HCT116 (cell line): ENCODE data around the gene POMT1. TPM values are rescaled to one million over a fixed set of nuclear protein-coding genes. Genes with fewer than 3 reads are reported as not detected.

Experiments used
- ATAC-seq: fragments of 200-7000 bp; cut with Tn5 transposase; 2 replicates; pipeline ENCODE4 v1.9.1; 2020; ENCODE audit warnings: mild to moderate bottlenecking, moderate library complexity
- BruUV-seq: library from RNA; stranded (reverse); fragments of 400-500 nt; replicated peaks from 2 replicates; lab custom pipeline; 2021; lab: Mats Ljungman, UMichigan
- CTCF ChIA-PET: fragments of 300-600 bp; sonication (Branson Sonifier 250); formaldehyde crosslinking; loops from one replicate; lab custom pipeline; 2021; ENCODE audit warnings: antibody characterized with exemption; lab: Charles Lee
- POLR2A ChIA-PET: fragments of 300-600, 350-600 bp; sonication (Branson Sonifier 250); formaldehyde crosslinking; loops from one replicate; lab custom pipeline; 2021; ENCODE audit warnings: antibody characterized with exemption; lab: Charles Lee
- RAD21 ChIA-PET, 2 experiments: fragments of 300-600 bp; sonication (Branson Sonifier 250); formaldehyde crosslinking; loops; one replicate each; lab custom pipeline; 2023; ENCODE audit warnings: low total read pairs in 2 of 2; ENCODE audit not compliant: uncharacterized antibody in 2 of 2, unreplicated experiment in 2 of 2, low non-redundant PET in 1 of 2; lab: Charles Lee
- DNase-seq: peaks from one replicate; pipeline ENCODE4 v3.0.0-alpha.2; 2010; ENCODE audit warnings: low read depth, low spot score
- H2AFZ ChIP-seq: fragments of 200-600 bp; shearing (Covaris generic), sonication (generic); 2 replicates; pipeline ENCODE4 v1.6.1; 2017; ENCODE audit warnings: low read depth, mixed run types, mixed read lengths, antibody characterized with exemption, low read length; ENCODE audit not compliant: poor library complexity, severe bottlenecking
- H3K27ac ChIP-seq: 2 replicates; pipeline ENCODE4 v1.5.1; 2012; ENCODE audit warnings: low read depth, low read length
- H3K27me3 ChIP-seq: fragments of 200-600 bp; sonication (generic); 2 replicates; pipeline ENCODE4 v1.6.1; 2016; ENCODE audit warnings: mixed run types, low read length, mixed read lengths; ENCODE audit not compliant: insufficient read depth
- H3K36me3 ChIP-seq, 2 experiments: fragments of 200-500 bp in 1 of 2; fragments of 200-600 bp in 1 of 2; sonication (Bioruptor generic) in 1 of 2; sonication (generic) in 1 of 2; 2 replicates each; pipeline versions ENCODE4 v1.5.1 to v1.6.1; 2014 to 2016; ENCODE audit warnings: low read length in 2 of 2, inconsistent platforms in 1 of 2, mixed read lengths in 1 of 2, mixed run types in 1 of 2; ENCODE audit not compliant: insufficient read depth in 2 of 2, control insufficient read depth in 1 of 2
- H3K4me1 ChIP-seq, 2 experiments: fragments of 200-600 bp in 1 of 2; sonication (generic) in 1 of 2; 2 replicates each; pipeline versions ENCODE4 v1.5.1 to v1.6.1; 2012 to 2017; ENCODE audit warnings: low read length in 2 of 2, inconsistent platforms in 1 of 2, mild to moderate bottlenecking in 1 of 2, mixed read lengths in 1 of 2, mixed run types in 1 of 2, moderate library complexity in 1 of 2; ENCODE audit not compliant: insufficient read depth in 2 of 2, control insufficient read depth in 1 of 2
- H3K4me2 ChIP-seq: fragments of 200-600 bp; sonication (generic); 2 replicates; pipeline ENCODE4 v1.6.1; 2017; ENCODE audit warnings: mixed run types, low read length, mixed read lengths
- H3K4me3 ChIP-seq, 2 experiments: fragments of 200-600 bp in 1 of 2; sonication (generic) in 1 of 2; replicated peaks in 1 of 2; 2 replicates each; pipeline ENCODE4 v1.5.1; 2011 to 2016; ENCODE audit warnings: low read length in 2 of 2, control low read depth in 1 of 2, low read depth in 1 of 2, mild to moderate bottlenecking in 1 of 2, mixed read lengths in 1 of 2, mixed run types in 1 of 2
- H3K79me2 ChIP-seq: fragments of 200-600 bp; sonication (generic); 2 replicates; pipeline ENCODE4 v1.6.1; 2017; ENCODE audit warnings: mild to moderate bottlenecking, mixed run types, low read length, moderate library complexity, mixed read lengths; ENCODE audit not compliant: insufficient read depth
- H3K9ac ChIP-seq: fragments of 200-600 bp; sonication (generic); 2 replicates; pipeline ENCODE4 v1.6.1; 2016; ENCODE audit warnings: low read length, mixed read lengths
- H3K9me2 ChIP-seq: fragments of 200-600 bp; sonication (generic), shearing (Covaris generic); 2 replicates; pipeline ENCODE4 v1.6.1; 2017; ENCODE audit warnings: mixed run types, mild to moderate bottlenecking, moderate library complexity; ENCODE audit not compliant: insufficient read depth
- H3K9me3 ChIP-seq, 2 experiments: fragments of 200-500 bp in 1 of 2; fragments of 200-600 bp in 1 of 2; sonication (Bioruptor generic) in 1 of 2; sonication (generic) in 1 of 2; 2 replicates each; pipeline ENCODE4 v1.6.1; 2014 to 2017; ENCODE audit warnings: low read length in 2 of 2, mixed read lengths in 2 of 2, inconsistent platforms in 1 of 2, low read depth in 1 of 2, mild to moderate bottlenecking in 1 of 2, mixed run types in 1 of 2, moderate library complexity in 1 of 2; ENCODE audit not compliant: control insufficient read depth in 1 of 2, insufficient read depth in 1 of 2
- H4K20me1 ChIP-seq: fragments of 200-600 bp; sonication (generic), shearing (Covaris generic); 2 replicates; pipeline ENCODE4 v1.6.1; 2017; ENCODE audit warnings: mixed run types, mild to moderate bottlenecking, moderate library complexity; ENCODE audit not compliant: insufficient read depth
- ATF3 ChIP-seq: IDR thresholded peaks from 2 replicates; pipeline ENCODE4 v1.6.1; 2012
- CBX3 ChIP-seq: IDR thresholded peaks from 2 replicates; pipeline ENCODE4 v1.6.1; 2012; ENCODE audit warnings: low read depth
- EZH2phosphoT487 ChIP-seq: fragments of 200-600 bp; IDR thresholded peaks from 2 replicates; pipeline ENCODE4 v1.6.1; 2018; ENCODE audit warnings: antibody characterized with exemption, borderline replicate concordance
- JUND ChIP-seq: IDR thresholded peaks from 2 replicates; pipeline ENCODE4 v1.6.1; 2012
- MAX ChIP-seq: IDR thresholded peaks from 2 replicates; pipeline ENCODE4 v1.6.1; 2012
- POLR2AphosphoS5 ChIP-seq: IDR thresholded peaks from 2 replicates; pipeline ENCODE4 v1.6.1; 2011; ENCODE audit warnings: mild to moderate bottlenecking, low read depth, low read length, moderate library complexity
- RAD21 ChIP-seq: IDR thresholded peaks from 2 replicates; pipeline ENCODE4 v1.6.1; 2012; ENCODE audit warnings: low read depth, mild to moderate bottlenecking
- SIN3A ChIP-seq: IDR thresholded peaks from 2 replicates; pipeline ENCODE4 v1.6.1; 2012; ENCODE audit warnings: low read depth
- TCF7L2 ChIP-seq: IDR thresholded peaks from 2 replicates; pipeline ENCODE4 v1.7.0; 2011; ENCODE audit warnings: borderline replicate concordance, inconsistent platforms; ENCODE audit not compliant: insufficient read depth, insufficient read length; ENCODE audit errors: extremely low read depth
- intact Hi-C: fragments of 100-400 bp; cut with micrococcal nuclease; formaldehyde crosslinking; loops from 2 replicates; pipeline ENCODE4 v1.10.0; 2022
- total RNA-seq: library from RNA; stranded (reverse); gene quantifications from one replicate; pipeline ENCODE4 v1.2.1, GENCODE V29; 2021; ENCODE audit not compliant: unreplicated experiment
- TF ChIP-seq, protein P1 (sequence below), 3 experiments: fragments of 200-600 bp in 1 of 3; sonication (generic) in 1 of 3; IDR thresholded peaks in 2 of 3; conservative IDR thresholded peaks in 1 of 3; 2 replicates each; pipeline ENCODE4 v1.5.1; 2012 to 2017; ENCODE audit warnings: low read depth in 2 of 3, low read length in 2 of 3, antibody characterized with exemption in 1 of 3, borderline replicate concordance in 1 of 3, control low read depth in 1 of 3, mild to moderate bottlenecking in 1 of 3, mixed read lengths in 1 of 3, mixed run types in 1 of 3, moderate library complexity in 1 of 3; ENCODE audit not compliant: insufficient read depth in 1 of 3

POMT1 gene
- total RNA-seq, 1 experiment from 2014 or later = 21.4 TPM

GRCh38 chr9:131487001-131487400 is 15.7 kb upstream of the POMT1 start:
- Histone ChIP-seq H3K79me2 (peaks cover 4% of the 10 kb centered on the region; the same call in 1 of the 2 replicates), H3K4me3 (no peak overlapping the region), H3K27ac (no peak overlapping the region), H3K4me1 (no peaks in the 10 kb centered on the region), H3K9me3 (no peaks in the 10 kb centered on the region), H4K20me1 (no peaks in the 10 kb centered on the region), H3K4me2 (no peak overlapping the region), H2AFZ (no peak overlapping the region)
- BruUV-seq = no TSS peak
- no peak for ATAC-seq
- CTCF ChIA-PET = no interaction called here
- RAD21 ChIA-PET = no interaction called here
- intact Hi-C loops = no loop called here
- TF ChIP-seq JUND (no peak), TCF7L2 (no peak), SIN3A (no peak), CBX3 (no peak), RAD21 (no peak), POLR2AphosphoS5 (no peak), ATF3 (no peak), EZH2phosphoT487 (no peak), MAX (no peak)
- TF ChIP-seq, protein P1, sequence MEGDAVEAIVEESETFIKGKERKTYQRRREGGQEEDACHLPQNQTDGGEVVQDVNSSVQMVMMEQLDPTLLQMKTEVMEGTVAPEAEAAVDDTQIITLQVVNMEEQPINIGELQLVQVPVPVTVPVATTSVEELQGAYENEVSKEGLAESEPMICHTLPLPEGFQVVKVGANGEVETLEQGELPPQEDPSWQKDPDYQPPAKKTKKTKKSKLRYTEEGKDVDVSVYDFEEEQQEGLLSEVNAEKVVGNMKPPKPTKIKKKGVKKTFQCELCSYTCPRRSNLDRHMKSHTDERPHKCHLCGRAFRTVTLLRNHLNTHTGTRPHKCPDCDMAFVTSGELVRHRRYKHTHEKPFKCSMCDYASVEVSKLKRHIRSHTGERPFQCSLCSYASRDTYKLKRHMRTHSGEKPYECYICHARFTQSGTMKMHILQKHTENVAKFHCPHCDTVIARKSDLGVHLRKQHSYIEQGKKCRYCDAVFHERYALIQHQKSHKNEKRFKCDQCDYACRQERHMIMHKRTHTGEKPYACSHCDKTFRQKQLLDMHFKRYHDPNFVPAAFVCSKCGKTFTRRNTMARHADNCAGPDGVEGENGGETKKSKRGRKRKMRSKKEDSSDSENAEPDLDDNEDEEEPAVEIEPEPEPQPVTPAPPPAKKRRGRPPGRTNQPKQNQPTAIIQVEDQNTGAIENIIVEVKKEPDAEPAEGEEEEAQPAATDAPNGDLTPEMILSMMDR (IDR thresholded peaks at IDR 0.05 in 2 of 3, conservative IDR thresholded peaks at IDR 0.05 in 1 of 3; ENCODE audit: borderline replicate concordance in 1 of 3, insufficient read depth in 1 of 3, low read depth in 2 of 3, low read length in 2 of 3) = no peak
- TF ChIP-seq, all 23 proteins: peak for 0
- no peak overlapping the region for H3K9ac ChIP-seq
- H3K36me3 ChIP-seq = peaks cover 74 to 90% of the 10 kb centered on the region in 2 experiments
- DNase-seq = no peak
- H3K9me2 ChIP-seq = no peaks in the 10 kb centered on the region
- POLR2A ChIA-PET = no interaction called here
- no peaks in the 10 kb centered on the region for H3K27me3 ChIP-seq
